Measurements from ENCODE around the gene GRIN1. TPM values are rescaled to one million over a fixed set of nuclear protein-coding genes. Genes with fewer than 3 reads are reported as not detected.

Gene GRIN1
- polyA plus RNA-seq, 2 of the 4 experiments (the other 2 are of a cell fraction): 0.13 to 0.45 TPM

GRCh38 chr9:137176302-137177182, 37.6 kb downstream of the GRIN1 start (continued):
- TF ChIP-seq RARB (CRISPR knock-in tag; IDR thresholded peaks at IDR 0.05): no peak
- TF ChIP-seq, protein P1, sequence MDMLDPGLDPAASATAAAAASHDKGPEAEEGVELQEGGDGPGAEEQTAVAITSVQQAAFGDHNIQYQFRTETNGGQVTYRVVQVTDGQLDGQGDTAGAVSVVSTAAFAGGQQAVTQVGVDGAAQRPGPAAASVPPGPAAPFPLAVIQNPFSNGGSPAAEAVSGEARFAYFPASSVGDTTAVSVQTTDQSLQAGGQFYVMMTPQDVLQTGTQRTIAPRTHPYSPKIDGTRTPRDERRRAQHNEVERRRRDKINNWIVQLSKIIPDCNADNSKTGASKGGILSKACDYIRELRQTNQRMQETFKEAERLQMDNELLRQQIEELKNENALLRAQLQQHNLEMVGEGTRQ (IDR thresholded peaks at IDR 0.05): no peak
- TF ChIP-seq, protein P2, sequence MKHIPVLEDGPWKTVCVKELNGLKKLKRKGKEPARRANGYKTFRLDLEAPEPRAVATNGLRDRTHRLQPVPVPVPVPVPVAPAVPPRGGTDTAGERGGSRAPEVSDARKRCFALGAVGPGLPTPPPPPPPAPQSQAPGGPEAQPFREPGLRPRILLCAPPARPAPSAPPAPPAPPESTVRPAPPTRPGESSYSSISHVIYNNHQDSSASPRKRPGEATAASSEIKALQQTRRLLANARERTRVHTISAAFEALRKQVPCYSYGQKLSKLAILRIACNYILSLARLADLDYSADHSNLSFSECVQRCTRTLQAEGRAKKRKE (CRISPR knock-in tag; IDR thresholded peaks at IDR 0.05; ENCODE audit: low read depth): no peak
- TF ChIP-seq HOXA7 (CRISPR knock-in tag; IDR thresholded peaks at IDR 0.05): no peak

DNA sequence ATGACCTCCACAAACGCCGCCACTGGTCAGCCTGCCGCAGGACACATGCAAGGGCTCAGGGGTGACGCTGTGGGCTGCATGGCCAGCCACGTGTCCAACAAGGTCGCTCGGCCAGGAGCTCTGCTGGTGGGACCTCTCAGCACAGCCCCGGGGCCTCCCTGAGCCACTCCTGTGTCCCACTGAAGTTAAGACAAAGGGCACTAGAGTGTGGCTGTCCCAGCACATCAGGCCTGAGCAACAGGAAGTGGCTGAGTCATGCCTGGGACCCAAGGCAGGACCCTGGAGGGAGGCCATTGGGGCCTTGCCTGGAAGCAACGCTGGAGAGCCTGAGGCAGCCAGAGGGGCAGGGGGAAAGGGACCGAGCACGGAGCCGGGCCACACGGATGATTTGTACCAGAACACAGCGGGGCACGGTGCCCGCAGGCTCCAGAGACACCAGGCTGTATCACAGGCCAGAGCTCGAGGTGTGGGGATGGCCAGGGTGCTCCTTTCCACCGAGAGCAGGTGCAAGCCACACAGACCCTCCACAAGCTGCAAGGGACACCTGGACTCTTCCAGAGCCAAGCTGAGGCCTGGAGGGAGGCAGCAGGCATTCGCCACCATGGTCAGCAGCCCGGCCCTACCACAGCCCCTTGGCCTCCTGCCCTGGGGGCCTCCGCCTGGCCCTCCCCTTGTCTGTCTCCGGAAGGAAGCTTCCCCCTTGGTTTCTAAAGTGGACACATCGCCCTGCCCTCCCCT, 39.4 kb downstream of the GRIN1 start:
- ATAC-seq: no peak
- H3K27ac ChIP-seq: no peak overlapping the region
- no peaks in the 10 kb centered on the region for H3K4me1 ChIP-seq
- WGBS (ENCODE audit: missing lambda C conversion rate): 93% methylated on average over 23 of the region's 23 CpGs
- ChIA-PET CTCF (interaction anchor here (0.6 to 16.5 kb wide), 9 partner anchors 9 to 59 kb away, joined by 3 to 156 read pairs (median 8); partner anchors contain the start of genes ANAPC2, LRRC26 and SSNA1), POLR2A (no interaction called here)
- H3K4me3 ChIP-seq: no peak overlapping the region
- TF ChIP-seq REST (IDR thresholded peaks at IDR 0.05): no peak
- no peak for TF ChIP-seq POLR2A (IDR thresholded peaks at IDR 0.05; ENCODE audit: low read length)
- TF ChIP-seq ZC3H11A (IDR thresholded peaks at IDR 0.05): no peak
- no peak for TF ChIP-seq CHD2 (IDR thresholded peaks at IDR 0.05; ENCODE audit: low read length, partially characterized antibody)
- TF ChIP-seq, protein P3, sequence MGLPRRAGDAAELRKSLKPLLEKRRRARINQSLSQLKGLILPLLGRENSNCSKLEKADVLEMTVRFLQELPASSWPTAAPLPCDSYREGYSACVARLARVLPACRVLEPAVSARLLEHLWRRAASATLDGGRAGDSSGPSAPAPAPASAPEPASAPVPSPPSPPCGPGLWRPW (IDR thresholded peaks at IDR 0.05): no peak
- no peak for TF ChIP-seq NFE2L2 (conservative IDR thresholded peaks at IDR 0.05; ENCODE audit: low read length)
- TF ChIP-seq BHLHE40 (IDR thresholded peaks at IDR 0.05; ENCODE audit: low read depth, low read length): no peak
- no peak for TF ChIP-seq KDM1A (IDR thresholded peaks at IDR 0.05; ENCODE audit: low read depth)
- TF ChIP-seq RARB (CRISPR knock-in tag; IDR thresholded peaks at IDR 0.05): no peak
- no peak for TF ChIP-seq ZNF302 (CRISPR knock-in tag; IDR thresholded peaks at IDR 0.05)
- TF ChIP-seq, protein P4, sequence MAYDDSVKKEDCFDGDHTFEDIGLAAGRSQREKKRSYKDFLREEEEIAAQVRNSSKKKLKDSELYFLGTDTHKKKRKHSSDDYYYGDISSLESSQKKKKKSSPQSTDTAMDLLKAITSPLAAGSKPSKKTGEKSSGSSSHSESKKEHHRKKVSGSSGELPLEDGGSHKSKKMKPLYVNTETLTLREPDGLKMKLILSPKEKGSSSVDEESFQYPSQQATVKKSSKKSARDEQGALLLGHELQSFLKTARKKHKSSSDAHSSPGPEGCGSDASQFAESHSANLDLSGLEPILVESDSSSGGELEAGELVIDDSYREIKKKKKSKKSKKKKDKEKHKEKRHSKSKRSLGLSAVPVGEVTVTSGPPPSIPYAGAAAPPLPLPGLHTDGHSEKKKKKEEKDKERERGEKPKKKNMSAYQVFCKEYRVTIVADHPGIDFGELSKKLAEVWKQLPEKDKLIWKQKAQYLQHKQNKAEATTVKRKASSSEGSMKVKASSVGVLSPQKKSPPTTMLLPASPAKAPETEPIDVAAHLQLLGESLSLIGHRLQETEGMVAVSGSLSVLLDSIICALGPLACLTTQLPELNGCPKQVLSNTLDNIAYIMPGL (CRISPR knock-in tag; IDR thresholded peaks at IDR 0.05; ENCODE audit: borderline replicate concordance): no peak
- no peak for TF ChIP-seq NR3C1 (IDR thresholded peaks at IDR 0.05)
- TF ChIP-seq HDAC2 (IDR thresholded peaks at IDR 0.05): no peak
- no peak for TF ChIP-seq POLR2AphosphoS2 (conservative IDR thresholded peaks at IDR 0.05; ENCODE audit: low read length)
- TF ChIP-seq TFCP2L1 (CRISPR knock-in tag; IDR thresholded peaks at IDR 0.05): no peak
- no peak for TF ChIP-seq ESRRA (IDR thresholded peaks at IDR 0.05; ENCODE audit: borderline replicate concordance, low read length)
- TF ChIP-seq CBX8 (IDR thresholded peaks at IDR 0.05): no peak
- no peak for TF ChIP-seq FOSL2 (IDR thresholded peaks at IDR 0.05)
- no peak for TF ChIP-seq FOSL2 (CRISPR knock-in tag; IDR thresholded peaks at IDR 0.05)
- no peak for TF ChIP-seq MAFK (IDR thresholded peaks at IDR 0.05; ENCODE audit: partially characterized antibody)
- no peaks in the 10 kb centered on the region for H3K9me3 ChIP-seq
- no peak for FAIRE-seq
- H3K4me2 ChIP-seq: no peak overlapping the region
- no peak for DNase-seq (ENCODE audit: low read depth in 1 of 2, low spot score in 1 of 2)
